AG10803 (cell line): Measurements from ENCODE around the gene LGR4.

Experiments
- DNase-seq: peaks from one replicate; pipeline ENCODE4 v3.0.0; 2010; ENCODE audit warnings: low read depth
- H3K4me3 ChIP-seq: 2 replicates; pipeline ENCODE4 v1.5.1; 2011; ENCODE audit warnings: mild to moderate bottlenecking, low read length, control low read depth
- CTCF ChIP-seq: conservative IDR thresholded peaks from 2 replicates; pipeline ENCODE4 v1.5.1; 2011; ENCODE audit warnings: mild to moderate bottlenecking, low read length, control low read depth, inconsistent platforms

Gene LGR4

GRCh38 chr11:27447288-27448183 lies 25.1 kb downstream of the LGR4 start:
- H3K4me3 ChIP-seq, result no peak overlapping the region
- no peak for TF ChIP-seq CTCF
- DNase-seq, result peak; percentile 76

DNA sequence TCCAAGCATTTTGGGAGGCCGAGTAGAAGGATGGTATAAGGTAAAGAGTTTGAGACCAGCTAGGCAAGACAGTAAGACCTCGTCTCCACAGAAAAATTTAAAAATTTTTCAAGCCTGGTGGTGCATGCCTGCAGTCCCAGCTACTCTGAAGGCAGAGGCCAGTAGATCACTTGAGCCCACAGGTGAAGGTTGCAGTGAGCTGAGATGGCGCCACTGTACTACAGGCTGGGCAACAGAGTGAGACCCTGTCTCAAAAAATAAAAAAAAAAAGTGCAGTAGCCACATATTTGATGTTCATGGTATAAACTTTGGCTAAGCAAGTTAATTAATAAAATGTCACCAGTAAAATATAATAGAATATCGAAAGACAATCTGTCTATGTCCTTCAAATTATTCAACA lies 27.0 kb downstream of the LGR4 start:
- no peak overlapping the region for H3K4me3 ChIP-seq
- TF ChIP-seq CTCF, result no peak
- no peak for DNase-seq

DNA sequence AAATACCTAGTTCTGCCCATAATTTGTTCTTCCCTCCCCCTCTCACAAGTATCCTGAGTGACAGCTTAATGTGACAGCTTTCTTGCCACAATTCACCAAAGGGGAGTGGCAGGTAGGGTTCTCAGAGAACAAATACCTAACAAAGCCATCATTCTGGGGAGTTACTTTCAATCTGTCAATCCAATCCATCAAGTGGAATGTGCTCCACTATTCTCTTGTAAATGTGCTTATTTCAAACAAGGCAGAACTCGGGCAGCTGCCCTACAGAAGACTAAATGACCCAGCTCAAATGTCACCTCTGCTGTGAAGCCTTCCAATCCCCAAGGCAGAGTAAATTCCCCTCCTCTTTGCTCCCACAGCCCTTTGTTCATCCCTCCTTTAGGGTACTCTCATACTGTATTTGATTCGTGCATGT lies 27.8 kb downstream of the LGR4 start:
- TF ChIP-seq CTCF, result no peak
- no peak for DNase-seq
- H3K4me3 ChIP-seq, result no peak overlapping the region

GRCh38 chr11:27443746-27444507 lies 28.7 kb downstream of the LGR4 start:
- DNase-seq, result no peak
- H3K4me3 ChIP-seq, result no peak overlapping the region
- no peak for TF ChIP-seq CTCF

GRCh38 chr11:27443227-27443626 lies 29.4 kb downstream of the LGR4 start:
- no peak for TF ChIP-seq CTCF
- H3K4me3 ChIP-seq, result no peak overlapping the region
- DNase-seq, result no peak

- no peak overlapping the region for H3K4me3 ChIP-seq
- no peak for DNase-seq
- no peak for TF ChIP-seq CTCF
Measured at GRCh38 chr11:27440090-27440489, 32.5 kb downstream of the LGR4 start.

GRCh38 chr11:27438595-27438981 lies 34.0 kb downstream of the LGR4 start:
- no peak for DNase-seq
- H3K4me3 ChIP-seq, result no peak overlapping the region
- no peak for TF ChIP-seq CTCF
